Hepatocyte (in vitro differentiated cells): Measurements from ENCODE around the gene CHMP6. TPM values are rescaled to one million over a fixed set of nuclear protein-coding genes. Genes with fewer than 3 reads are reported as not detected.

Experiments
- DNase-seq: peaks from one replicate; pipeline ENCODE4 v3.0.0-alpha.2; 2016; ENCODE audit warnings: low spot score
- H2AFZ ChIP-seq: fragments of 200-600 bp; sonication (generic); 2 replicates; pipeline ENCODE4 v1.6.0; 2016; ENCODE audit warnings: antibody characterized with exemption, mild to moderate bottlenecking
- H3K27ac ChIP-seq: fragments of 200-600 bp; sonication (generic); 2 replicates; pipeline ENCODE4 v1.5.1; 2016; ENCODE audit warnings: mild to moderate bottlenecking
- H3K27me3 ChIP-seq: fragments of 200-600 bp; sonication (generic); 2 replicates; pipeline ENCODE4 v1.6.1; 2016
- H3K36me3 ChIP-seq: fragments of 200-600 bp; sonication (generic); replicated peaks from 2 replicates; pipeline ENCODE4 v1.5.1; 2016; ENCODE audit warnings: low read depth; ENCODE audit not compliant: insufficient read depth
- H3K4me1 ChIP-seq: fragments of 200-600 bp; sonication (generic); 2 replicates; pipeline ENCODE4 v1.5.1; 2016; ENCODE audit warnings: mild to moderate bottlenecking, moderate library complexity; ENCODE audit not compliant: insufficient read depth
- H3K4me2 ChIP-seq: fragments of 200-600 bp; sonication (generic); 2 replicates; pipeline ENCODE4 v1.6.0; 2016
- H3K4me3 ChIP-seq: fragments of 200-600 bp; sonication (generic); 2 replicates; pipeline ENCODE4 v1.5.1; 2016; ENCODE audit warnings: mild to moderate bottlenecking
- H3K79me2 ChIP-seq: fragments of 200-600 bp; sonication (generic); 2 replicates; pipeline ENCODE4 v1.6.0; 2017; ENCODE audit warnings: mild to moderate bottlenecking
- H3K9me2 ChIP-seq: fragments of 200-600 bp; sonication (generic); replicated peaks from 2 replicates; pipeline ENCODE4 v1.6.0; 2017; ENCODE audit warnings: mild to moderate bottlenecking; ENCODE audit not compliant: insufficient read depth
- H3K9me3 ChIP-seq: fragments of 200-600 bp; sonication (generic); 2 replicates; pipeline ENCODE4 v1.5.1; 2016; ENCODE audit warnings: low read depth, mild to moderate bottlenecking
- H4K20me1 ChIP-seq: fragments of 200-600 bp; sonication (generic); 2 replicates; pipeline ENCODE4 v1.6.0; 2016; ENCODE audit warnings: mild to moderate bottlenecking; ENCODE audit not compliant: insufficient read depth, poor library complexity, severe bottlenecking
- EZH2 ChIP-seq: fragments of 200-600 bp; sonication (generic); IDR thresholded peaks from 2 replicates; pipeline ENCODE4 v1.6.1; 2016; ENCODE audit warnings: antibody characterized with exemption, mild to moderate bottlenecking, borderline replicate concordance
- EZH2phosphoT487 ChIP-seq: fragments of 200-600 bp; sonication (generic); IDR thresholded peaks from one replicate; pipeline ENCODE4 v1.6.1; 2018; ENCODE audit warnings: antibody characterized with exemption, mild to moderate bottlenecking, low read depth, moderate library complexity; ENCODE audit not compliant: unreplicated experiment, severe bottlenecking
- WGBS: methylation state at CpG from one replicate; pipeline ENCODE4 v1.1.6; 2016; ENCODE audit warnings: low lambda C conversion rate; ENCODE audit errors: missing lambda C conversion rate; 5-methylcytosine and 5-hydroxymethylcytosine counted together
- polyA plus RNA-seq: library from polyadenylated mRNA; unstranded; fragments of >200 nt; fragmentation: Nextera tagmentation; extraction: Ambion mirVana; gene quantifications from 2 replicates; pipeline ENCODE4 v1.2.1, GENCODE V29; 2016
- total RNA-seq: library from RNA; depleted of rRNA; stranded (reverse); fragments of >200 nt; gene quantifications from 2 replicates; pipeline ENCODE4 v1.2.3, GENCODE V29; 2014
- TF ChIP-seq, protein P1 (sequence below): fragments of 200-600 bp; sonication (generic); IDR thresholded peaks from 2 replicates; pipeline ENCODE4 v1.5.1; 2016; ENCODE audit warnings: antibody characterized with exemption, mild to moderate bottlenecking; ENCODE audit not compliant: poor library complexity

The CHMP6 gene
- total and polyA plus RNA-seq, 2 experiments from 2014 or later, result 16.9 to 38.3 TPM

DNA sequence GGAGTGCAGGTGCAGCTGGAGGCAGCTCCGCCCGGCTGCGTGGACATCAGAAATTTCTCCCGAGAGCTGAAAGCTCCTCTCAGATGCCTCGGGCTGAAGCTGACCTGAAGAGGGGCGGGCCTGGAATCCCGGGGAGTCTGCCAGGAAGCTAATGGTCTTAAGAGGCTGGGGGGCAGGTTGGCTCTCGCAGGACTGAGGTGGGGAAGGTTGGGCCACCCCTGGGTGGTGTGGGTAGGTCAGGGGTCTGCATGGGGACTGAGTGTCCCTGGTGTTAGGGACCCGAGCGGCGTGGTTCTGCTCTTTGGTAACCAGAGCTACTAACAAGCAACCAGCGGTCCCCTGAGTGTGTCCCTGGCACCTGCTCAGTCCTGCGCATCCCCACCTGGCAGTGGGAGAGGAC, 3.5 kb downstream of the CHMP6 start:
- H3K4me2 ChIP-seq, result no peak overlapping the region
- peaks cover 10% of the 10 kb centered on the region for H3K4me1 ChIP-seq
- H3K27ac ChIP-seq, result no peak overlapping the region
- H3K79me2 ChIP-seq, result peaks cover 12% of the 10 kb centered on the region
- no peaks in the 10 kb centered on the region for H4K20me1 ChIP-seq
- H2AFZ ChIP-seq, result no peak overlapping the region
- no peaks in the 10 kb centered on the region for H3K36me3 ChIP-seq
- H3K27me3 ChIP-seq, result no peaks in the 10 kb centered on the region
- no peaks in the 10 kb centered on the region for H3K9me2 ChIP-seq
- no peak for DNase-seq
- H3K4me3 ChIP-seq, result no peak overlapping the region
- no peak for TF ChIP-seq EZH2phosphoT487
- TF ChIP-seq, protein P1, sequence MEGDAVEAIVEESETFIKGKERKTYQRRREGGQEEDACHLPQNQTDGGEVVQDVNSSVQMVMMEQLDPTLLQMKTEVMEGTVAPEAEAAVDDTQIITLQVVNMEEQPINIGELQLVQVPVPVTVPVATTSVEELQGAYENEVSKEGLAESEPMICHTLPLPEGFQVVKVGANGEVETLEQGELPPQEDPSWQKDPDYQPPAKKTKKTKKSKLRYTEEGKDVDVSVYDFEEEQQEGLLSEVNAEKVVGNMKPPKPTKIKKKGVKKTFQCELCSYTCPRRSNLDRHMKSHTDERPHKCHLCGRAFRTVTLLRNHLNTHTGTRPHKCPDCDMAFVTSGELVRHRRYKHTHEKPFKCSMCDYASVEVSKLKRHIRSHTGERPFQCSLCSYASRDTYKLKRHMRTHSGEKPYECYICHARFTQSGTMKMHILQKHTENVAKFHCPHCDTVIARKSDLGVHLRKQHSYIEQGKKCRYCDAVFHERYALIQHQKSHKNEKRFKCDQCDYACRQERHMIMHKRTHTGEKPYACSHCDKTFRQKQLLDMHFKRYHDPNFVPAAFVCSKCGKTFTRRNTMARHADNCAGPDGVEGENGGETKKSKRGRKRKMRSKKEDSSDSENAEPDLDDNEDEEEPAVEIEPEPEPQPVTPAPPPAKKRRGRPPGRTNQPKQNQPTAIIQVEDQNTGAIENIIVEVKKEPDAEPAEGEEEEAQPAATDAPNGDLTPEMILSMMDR, result no peak
- no peak for TF ChIP-seq EZH2
- H3K9me3 ChIP-seq, result no peaks in the 10 kb centered on the region
- WGBS, result 93% methylated on average over 13 of the region's 13 CpGs

DNA sequence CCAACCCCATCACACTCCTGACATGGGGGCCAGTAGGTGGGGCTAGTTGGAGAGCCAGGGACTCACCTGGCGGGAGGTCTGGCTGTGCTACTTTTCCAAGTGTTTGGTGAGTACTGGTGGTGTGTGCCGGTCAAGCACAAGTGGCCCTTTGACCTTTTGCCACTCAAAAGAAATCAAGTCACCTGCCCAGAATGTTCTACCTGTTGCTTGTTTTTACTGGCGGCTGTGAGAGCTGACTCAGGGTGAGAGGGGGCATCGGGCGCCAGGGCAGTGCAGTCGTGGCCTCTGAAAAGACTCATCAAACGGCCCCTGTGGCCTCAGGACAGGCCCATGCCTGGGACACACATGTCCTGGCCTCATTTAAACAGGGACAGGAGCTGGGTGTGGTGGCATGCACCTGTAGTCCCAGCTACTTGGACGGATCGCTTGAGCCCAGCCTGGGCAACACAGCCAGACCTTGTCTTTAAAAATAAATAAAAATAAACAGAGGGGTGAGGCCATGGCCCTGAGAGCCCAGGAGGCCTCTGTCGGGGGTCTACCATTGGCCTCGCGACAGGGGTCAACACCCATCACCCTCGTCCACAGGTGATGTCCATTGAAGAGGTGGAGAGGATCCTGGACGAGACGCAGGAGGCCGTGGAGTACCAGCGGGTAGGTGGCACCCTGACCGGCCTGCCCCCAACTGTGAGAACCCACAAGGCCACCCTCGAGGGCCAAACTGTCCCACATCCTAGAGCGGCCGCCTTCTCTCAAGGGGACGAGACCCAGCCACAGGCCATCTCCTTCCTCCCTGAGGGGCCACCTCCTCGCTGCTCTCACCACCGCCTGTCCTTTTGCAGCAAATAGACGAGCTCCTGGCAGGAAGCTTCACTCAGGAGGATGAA, 5.0 kb downstream of the CHMP6 start:
- H3K4me3 ChIP-seq, result no peak overlapping the region
- no peaks in the 10 kb centered on the region for H4K20me1 ChIP-seq
- H3K36me3 ChIP-seq, result no peaks in the 10 kb centered on the region
- H3K4me1 ChIP-seq, result peaks cover 10% of the 10 kb centered on the region
- H3K79me2 ChIP-seq, result peaks cover 9% of the 10 kb centered on the region
- TF ChIP-seq EZH2, result no peak
- no peak for TF ChIP-seq EZH2phosphoT487
- TF ChIP-seq, protein P1, result no peak
- DNase-seq, result no peak
- H3K9me2 ChIP-seq, result no peaks in the 10 kb centered on the region
- no peaks in the 10 kb centered on the region for H3K27me3 ChIP-seq
- H3K9me3 ChIP-seq, result no peaks in the 10 kb centered on the region
- H3K27ac ChIP-seq, result no peak overlapping the region
- 97% methylated on average over 25 of the region's 25 CpGs for WGBS
- no peak overlapping the region for H3K4me2 ChIP-seq
- no peak overlapping the region for H2AFZ ChIP-seq

DNA sequence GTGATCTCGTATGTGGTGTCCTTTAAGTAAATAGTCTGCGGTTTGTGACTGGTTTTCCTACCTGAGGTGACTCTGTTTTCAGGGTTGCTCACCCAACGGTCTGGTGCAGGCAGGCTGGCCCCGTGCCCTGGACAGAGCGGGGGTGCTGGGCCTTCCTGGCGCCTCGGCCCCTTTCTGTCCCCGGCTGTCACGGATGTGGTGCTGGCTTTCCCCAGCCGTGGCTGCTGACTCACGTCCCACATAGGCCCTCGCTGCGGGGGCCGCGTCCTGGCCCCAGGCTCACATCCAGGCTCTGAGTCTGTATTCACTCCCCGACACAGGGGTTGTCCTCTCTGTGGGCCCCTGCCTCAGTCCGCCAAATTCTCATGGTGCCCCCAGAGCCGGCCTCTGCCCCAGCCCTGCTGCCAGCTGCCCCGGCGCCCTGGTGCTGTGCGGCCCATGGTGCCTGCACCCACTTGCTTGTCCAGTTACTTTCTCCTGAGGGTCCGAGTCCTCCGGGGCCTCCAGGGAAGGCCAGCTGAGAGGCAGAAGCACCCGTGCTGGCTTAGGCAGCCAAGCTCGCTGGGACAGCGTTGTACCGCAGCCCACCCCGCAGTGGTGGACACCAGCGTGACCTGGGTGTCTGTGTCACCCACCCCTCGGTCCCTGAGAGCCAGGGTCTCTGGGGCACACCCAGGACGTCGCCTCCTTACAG, 5.9 kb downstream of the CHMP6 start:
- Histone ChIP-seq H3K9me2 (no peaks in the 10 kb centered on the region), H3K4me1 (peaks cover 9% of the 10 kb centered on the region), H3K36me3 (no peaks in the 10 kb centered on the region), H3K27me3 (peaks cover 4% of the 10 kb centered on the region), H3K4me2 (no peak overlapping the region), H3K79me2 (peaks cover 7% of the 10 kb centered on the region), H3K4me3 (no peak overlapping the region), H3K27ac (no peak overlapping the region), H3K9me3 (no peaks in the 10 kb centered on the region), H4K20me1 (no peaks in the 10 kb centered on the region), H2AFZ (no peak overlapping the region)
- TF ChIP-seq, protein P1, result no peak
- TF ChIP-seq EZH2 (no peak), EZH2phosphoT487 (no peak)
- 95% methylated on average over 25 of the region's 32 CpGs for WGBS
- peak; percentile 4 for DNase-seq
